ENCODE data around the gene GABRQ.

GRCh38 chrX:152641996-152642395 lies 4.3 kb downstream of the GABRQ start:
- TF ChIP-seq EZH2 (IDR thresholded peaks at IDR 0.05) (no peak), POLR2AphosphoS5 (IDR thresholded peaks at IDR 0.05; ENCODE audit: borderline replicate concordance, low read depth, low read length) (no peak)

All from SK-N-MC (cell line).